ENCODE results near the gene INA.

Gene INA

GRCh38 chr10:103280506-103280905 lies 3.6 kb downstream of the INA start:
- Histone ChIP-seq H3K9ac (no peak overlapping the region), H3K36me3 (no peaks in the 10 kb centered on the region), H3K27ac (no peak overlapping the region), H3K4me2 (no peak overlapping the region), H3K9me3 (replicated peaks in 1 of 11) (peaks cover 7 to 19% (median 14%) of the 10 kb centered on the region in 11 experiments), H4K20me1 (peaks cover 0 to 31% (median 13%) of the 10 kb centered on the region in 11 experiments; a peak in 11 of 22 replicates), H3K4me3 (no peak overlapping the region), H3K27me3 (peaks cover 40 to 55% (median 50%) of the 10 kb centered on the region in 11 experiments), H3K4me1 (peaks cover 19 to 31% (median 21%) of the 10 kb centered on the region in 10 experiments)
- no peak for TF ChIP-seq Cebpa-rat (IDR thresholded peaks at IDR 0.05)

- Histone ChIP-seq H3K27me3 (peaks cover 28 to 43% (median 37%) of the 10 kb centered on the region in 11 experiments), H3K4me2 (no peak overlapping the region), H3K36me3 (no peaks in the 10 kb centered on the region), H3K9ac (no peak overlapping the region), H4K20me1 (peaks cover 0 to 18% (median 6%) of the 10 kb centered on the region in 11 experiments; a peak in 10 of 22 replicates), H3K4me1 (peaks cover 15 to 29% (median 16%) of the 10 kb centered on the region in 10 experiments), H3K9me3 (replicated peaks in 1 of 11) (peaks cover 7 to 19% (median 14%) of the 10 kb centered on the region in 11 experiments), H3K27ac (no peak overlapping the region), H3K4me3 (no peak overlapping the region)
- no peak for TF ChIP-seq Cebpa-rat (IDR thresholded peaks at IDR 0.05)
These were observed 4.8 kb downstream of the INA start for GRCh38 chr10:103281753-103282152.

GRCh38 chr10:103282961-103283360 lies 6.0 kb downstream of the INA start:
- Histone ChIP-seq H3K9ac (no peak overlapping the region), H3K27ac (no peak overlapping the region), H3K4me2 (0 out of 22 replicates have a peak overlapping the region, but pooled peaks of 1 of the 11 experiments have one; percentile 9), H4K20me1 (peaks cover 0 to 7% (median 2%) of the 10 kb centered on the region in 11 experiments; a peak in 8 of 22 replicates), H3K36me3 (no peaks in the 10 kb centered on the region), H3K4me3 (no peak overlapping the region), H3K27me3 (peaks cover 16 to 31% (median 25%) of the 10 kb centered on the region in 11 experiments), H3K9me3 (replicated peaks in 1 of 11) (peaks cover 3 to 9% (median 7%) of the 10 kb centered on the region in 11 experiments), H3K4me1 (peaks cover 3 to 17% (median 4%) of the 10 kb centered on the region in 10 experiments)
- no peak for TF ChIP-seq Cebpa-rat (IDR thresholded peaks at IDR 0.05)

- peaks cover 5 to 19% (median 13%) of the 10 kb centered on the region in 11 experiments; a peak in 17 of 22 replicates for H3K27me3 ChIP-seq
- TF ChIP-seq Cebpa-rat (IDR thresholded peaks at IDR 0.05) = peak in 1 of 11 experiments; percentile 11; a peak in 1 of 22 replicates
These were observed 7.2 kb downstream of the INA start for GRCh38 chr10:103284170-103284569.

GRCh38 chr10:103287992-103288391 lies 11.1 kb downstream of the INA start:
- Histone ChIP-seq H3K27ac (no peak overlapping the region), H3K36me3 (no peaks in the 10 kb centered on the region), H3K4me2 (no peak overlapping the region), H3K4me1 (peaks cover 0 to 13% (median 0%) of the 10 kb centered on the region in 10 experiments; a peak in 4 of 20 replicates), H3K9ac (no peak overlapping the region), H3K4me3 (no peak overlapping the region), H3K9me3 (replicated peaks in 1 of 11) (no peaks in the 10 kb centered on the region), H3K27me3 (no peaks in the 10 kb centered on the region), H4K20me1 (no peaks in the 10 kb centered on the region)
- no peak for TF ChIP-seq Cebpa-rat (IDR thresholded peaks at IDR 0.05)

More at GRCh38 chr10:103284170-103284569, 7.2 kb downstream of the INA start:
- no peaks in the 10 kb centered on the region for H3K9me3 ChIP-seq (replicated peaks in 1 of 11)
- no peaks in the 10 kb centered on the region for H3K36me3 ChIP-seq
- no peak overlapping the region for H3K4me3 ChIP-seq
- H3K9ac ChIP-seq = no peak overlapping the region
- H3K4me1 ChIP-seq = peaks cover 0 to 15% (median 0%) of the 10 kb centered on the region in 10 experiments; a peak in 4 of 20 replicates
- peaks cover 0 to 5% (median 0%) of the 10 kb centered on the region in 11 experiments; a peak in 1 of 22 replicates for H4K20me1 ChIP-seq
- H3K27ac ChIP-seq = no peak overlapping the region
- H3K4me2 ChIP-seq = peak overlapping the region in 3 of 11 experiments; percentile 0 to 21 (median 7); a peak in 1 of 22 replicates

GRCh38 chr10:103291588-103291987 lies 14.7 kb downstream of the INA start:
- TF ChIP-seq Cebpa-rat (IDR thresholded peaks at IDR 0.05) = no peak
- H3K4me1 ChIP-seq = peaks cover 0 to 6% (median 0%) of the 10 kb centered on the region in 10 experiments; a peak in 2 of 20 replicates
- no peaks in the 10 kb centered on the region for H3K27me3 ChIP-seq
- no peak overlapping the region for H3K9ac ChIP-seq
- no peaks in the 10 kb centered on the region for H3K36me3 ChIP-seq
- H3K9me3 ChIP-seq (replicated peaks in 1 of 11) = no peaks in the 10 kb centered on the region
- no peak overlapping the region for H3K4me2 ChIP-seq
- H3K4me3 ChIP-seq = no peak overlapping the region
- no peak overlapping the region for H3K27ac ChIP-seq
- H4K20me1 ChIP-seq = no peaks in the 10 kb centered on the region

GRCh38 chr10:103295374-103296015 lies 18.6 kb downstream of the INA start:
- no peak for TF ChIP-seq Cebpa-rat (IDR thresholded peaks at IDR 0.05)
- H3K27ac ChIP-seq = no peak overlapping the region
- H3K36me3 ChIP-seq = peaks cover 2 to 5% (median 3%) of the 10 kb centered on the region in 11 experiments; a peak in 14 of 22 replicates
- H3K4me1 ChIP-seq = peaks cover 0 to 6% (median 0%) of the 10 kb centered on the region in 10 experiments; a peak in 2 of 20 replicates
- no peaks in the 10 kb centered on the region for H4K20me1 ChIP-seq
- 0 out of 22 replicates have a peak overlapping the region, but pooled peaks of 1 of the 11 experiments have one; percentile 5 for H3K4me2 ChIP-seq
- no peaks in the 10 kb centered on the region for H3K27me3 ChIP-seq
- no peaks in the 10 kb centered on the region for H3K9me3 ChIP-seq (replicated peaks in 1 of 11)
- no peak overlapping the region for H3K4me3 ChIP-seq
- H3K9ac ChIP-seq = no peak overlapping the region

GRCh38 chr10:103307594-103307993 lies 30.7 kb downstream of the INA start:
- Histone ChIP-seq H3K36me3 (peaks cover 85 to 99% (median 88%) of the 10 kb centered on the region in 11 experiments), H3K4me1 (no peaks in the 10 kb centered on the region), H3K27ac (no peak overlapping the region), H3K4me3 (no peak overlapping the region), H3K27me3 (no peaks in the 10 kb centered on the region), H4K20me1 (peaks cover 0 to 15% (median 0%) of the 10 kb centered on the region in 11 experiments; a peak in 4 of 22 replicates), H3K9me3 (replicated peaks in 1 of 11) (no peaks in the 10 kb centered on the region), H3K4me2 (no peak overlapping the region), H3K9ac (no peak overlapping the region)
- TF ChIP-seq Cebpa-rat (IDR thresholded peaks at IDR 0.05) = no peak

- Histone ChIP-seq H3K4me3 (no peak overlapping the region), H3K9ac (no peak overlapping the region), H3K9me3 (replicated peaks in 1 of 11) (no peaks in the 10 kb centered on the region), H4K20me1 (peaks cover 0 to 13% (median 0%) of the 10 kb centered on the region in 11 experiments; a peak in 4 of 22 replicates), H3K27ac (no peak overlapping the region), H3K4me2 (no peak overlapping the region), H3K36me3 (peaks cover 94 to 100% (median 99%) of the 10 kb centered on the region in 11 experiments), H3K4me1 (no peaks in the 10 kb centered on the region), H3K27me3 (no peaks in the 10 kb centered on the region)
- no peak for TF ChIP-seq Cebpa-rat (IDR thresholded peaks at IDR 0.05)
These were observed 33.3 kb downstream of the INA start for GRCh38 chr10:103310197-103310596.
